ENCODE measurements around the gene LGALS1.

The LGALS1 gene

GRCh38 chr22:37628830-37629229 is 46.6 kb upstream of the LGALS1 start:
- no peak for TF ChIP-seq CTCF (conservative IDR thresholded peaks at IDR 0.05; ENCODE audit: low read depth, low read length)
- H3K4me3 ChIP-seq (ENCODE audit: low read length), result no peak overlapping the region
- DNase-seq (ENCODE audit: low read depth), result no peak

- H3K4me3 ChIP-seq (ENCODE audit: low read length), result no peak overlapping the region
- no peak for TF ChIP-seq CTCF (conservative IDR thresholded peaks at IDR 0.05; ENCODE audit: low read depth, low read length)
- no peak for DNase-seq (ENCODE audit: low read depth)
These were observed 45.5 kb upstream of the LGALS1 start for GRCh38 chr22:37629928-37630327.

GRCh38 chr22:37630839-37631435 is 44.5 kb upstream of the LGALS1 start:
- DNase-seq (ENCODE audit: low read depth), result no peak
- no peak overlapping the region for H3K4me3 ChIP-seq (ENCODE audit: low read length)
- TF ChIP-seq CTCF (conservative IDR thresholded peaks at IDR 0.05; ENCODE audit: low read depth, low read length), result no peak

- TF ChIP-seq CTCF (conservative IDR thresholded peaks at IDR 0.05; ENCODE audit: low read depth, low read length), result no peak
- no peak overlapping the region for H3K4me3 ChIP-seq (ENCODE audit: low read length)
- no peak for DNase-seq (ENCODE audit: low read depth)
These were observed 43.8 kb upstream of the LGALS1 start for GRCh38 chr22:37631448-37632173.

DNA sequence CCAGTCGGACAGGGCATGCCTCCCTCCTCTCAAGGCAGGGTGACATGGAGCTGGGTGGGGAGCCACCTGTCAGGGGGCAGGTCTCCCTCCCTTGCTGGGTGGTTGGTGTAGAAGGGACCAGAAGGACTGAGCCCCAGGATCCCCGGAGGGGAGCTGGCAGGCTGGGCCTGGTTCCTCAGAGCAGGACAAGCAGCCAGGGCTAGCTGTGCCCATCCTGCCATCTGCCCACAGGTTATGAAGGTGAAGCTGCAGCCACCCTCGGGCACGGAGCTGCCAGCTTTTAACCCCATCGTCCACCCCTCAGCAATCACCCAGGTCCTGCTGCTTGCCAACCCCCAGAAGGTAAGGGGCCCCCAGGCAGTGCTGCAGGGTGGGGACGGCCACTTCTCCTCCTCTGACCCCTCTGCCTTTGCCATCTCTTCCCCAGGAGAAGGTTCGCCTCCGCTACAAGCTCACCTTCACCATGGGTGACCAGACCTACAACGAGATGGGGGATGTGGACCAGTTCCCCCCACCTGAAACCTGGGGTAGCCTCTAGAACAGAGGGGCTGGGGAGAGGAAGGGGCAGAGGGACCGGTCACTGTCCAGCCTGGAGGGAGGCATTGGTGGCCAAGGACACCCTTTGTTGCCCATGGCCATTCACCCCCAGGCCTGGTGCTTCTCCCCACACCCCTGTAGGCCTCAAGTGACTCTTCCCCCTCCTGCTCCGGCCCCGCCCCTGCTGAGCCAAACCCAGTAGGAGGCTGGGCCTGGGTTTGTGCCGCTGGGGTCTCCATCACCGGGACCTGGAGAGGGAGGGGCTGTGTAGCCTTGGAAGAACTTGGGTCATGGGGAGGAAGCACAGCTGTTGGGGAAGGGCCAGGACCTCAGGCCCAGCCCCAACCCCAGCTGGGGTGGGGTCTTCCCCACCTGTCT is 43.0 kb upstream of the LGALS1 start:
- TF ChIP-seq CTCF (conservative IDR thresholded peaks at IDR 0.05; ENCODE audit: low read depth, low read length), result no peak
- no peak for DNase-seq (ENCODE audit: low read depth)
- no peak overlapping the region for H3K4me3 ChIP-seq (ENCODE audit: low read length)

- no peak for DNase-seq (ENCODE audit: low read depth)
- TF ChIP-seq CTCF (conservative IDR thresholded peaks at IDR 0.05; ENCODE audit: low read depth, low read length), result no peak
- H3K4me3 ChIP-seq (ENCODE audit: low read length), result no peak overlapping the region
These were observed 42.3 kb upstream of the LGALS1 start for GRCh38 chr22:37633089-37633624.
